Measurements from ENCODE around the gene IFITM5. TPM values are rescaled to one million over a fixed set of nuclear protein-coding genes. Genes with fewer than 3 reads are reported as not detected.

The IFITM5 gene
- polyA plus RNA-seq, 1 donor from 2014 or later = not detected

DNA sequence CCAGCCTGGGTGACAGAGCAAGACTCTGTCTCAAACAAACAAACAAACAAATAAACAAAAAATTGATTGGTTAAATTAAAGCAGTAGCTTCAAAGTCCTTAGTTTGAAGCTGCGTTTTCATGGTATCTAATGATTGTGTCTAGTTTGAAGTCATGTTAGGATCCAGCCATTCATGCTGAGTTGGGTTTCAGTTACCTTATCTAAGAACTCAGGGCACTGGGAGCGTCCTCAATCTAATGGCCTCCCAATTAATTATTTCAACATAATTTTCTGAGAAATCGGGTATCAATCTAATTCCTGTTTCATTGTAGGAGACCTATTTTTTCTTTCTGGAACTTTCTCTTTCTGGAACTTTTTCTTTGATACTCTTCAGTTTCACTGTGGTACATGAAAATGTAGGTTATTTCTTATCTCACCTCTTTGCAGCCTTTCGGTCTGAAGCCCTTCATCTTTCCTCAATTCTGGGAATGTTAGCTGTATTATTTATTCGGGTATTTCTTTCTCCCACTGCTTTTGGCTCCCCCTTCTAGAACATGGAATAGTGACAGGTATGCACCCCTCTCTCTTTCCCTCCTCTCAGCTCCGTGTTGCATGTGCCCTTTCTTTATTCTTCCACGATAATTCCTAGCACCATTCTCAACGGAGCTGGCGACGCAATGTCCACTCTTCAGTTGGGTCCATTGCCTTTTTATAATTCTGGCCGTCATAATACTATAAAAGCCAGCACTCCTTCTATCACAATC is 45.7 kb upstream of the IFITM5 start:
- Histone ChIP-seq H3K36me3 (ENCODE audit: insufficient read depth, low read length) (no peaks in the 10 kb centered on the region), H2AFZ (ENCODE audit: low read depth, low read length) (no peak overlapping the region), H3K4me2 (ENCODE audit: low read length) (no peak overlapping the region), H3K27ac (ENCODE audit: low read length) (no peak overlapping the region), H3K9me3 (ENCODE audit: low read length) (no peaks in the 10 kb centered on the region), H3F3A (ENCODE audit: insufficient read depth, low read length, poor library complexity, severe bottlenecking) (no peaks in the 10 kb centered on the region), H4K20me1 (ENCODE audit: insufficient read depth) (no peaks in the 10 kb centered on the region), H3K9me2 (ENCODE audit: insufficient read depth, low read length) (no peaks in the 10 kb centered on the region), H3K9ac (ENCODE audit: low read length) (no peak overlapping the region), H3K4me3 (ENCODE audit: low read length) (no peak overlapping the region), H3K27me3 (ENCODE audit: insufficient read depth, low read depth, low read length) (no peaks in the 10 kb centered on the region), H3K79me2 (replicated peaks; ENCODE audit: insufficient read depth, low read length) (no peaks in the 10 kb centered on the region)
- TF ChIP-seq EP300 (conservative IDR thresholded peaks at IDR 0.05; ENCODE audit: poor library complexity, severe bottlenecking) (no peak), EZH2 (IDR thresholded peaks at IDR 0.05; ENCODE audit: borderline replicate concordance, insufficient read depth, low read length, poor library complexity, severe bottlenecking) (no peak), MXI1 (conservative IDR thresholded peaks at IDR 0.05; ENCODE audit: poor library complexity, severe bottlenecking) (no peak), RAD21 (conservative IDR thresholded peaks at IDR 0.05) (no peak), SMC3 (conservative IDR thresholded peaks at IDR 0.05; ENCODE audit: poor library complexity) (no peak), POLR2AphosphoS5 (IDR thresholded peaks at IDR 0.05) (no peak), TAF1 (IDR thresholded peaks at IDR 0.05; ENCODE audit: low read depth) (no peak)
- TF ChIP-seq, protein P1, sequence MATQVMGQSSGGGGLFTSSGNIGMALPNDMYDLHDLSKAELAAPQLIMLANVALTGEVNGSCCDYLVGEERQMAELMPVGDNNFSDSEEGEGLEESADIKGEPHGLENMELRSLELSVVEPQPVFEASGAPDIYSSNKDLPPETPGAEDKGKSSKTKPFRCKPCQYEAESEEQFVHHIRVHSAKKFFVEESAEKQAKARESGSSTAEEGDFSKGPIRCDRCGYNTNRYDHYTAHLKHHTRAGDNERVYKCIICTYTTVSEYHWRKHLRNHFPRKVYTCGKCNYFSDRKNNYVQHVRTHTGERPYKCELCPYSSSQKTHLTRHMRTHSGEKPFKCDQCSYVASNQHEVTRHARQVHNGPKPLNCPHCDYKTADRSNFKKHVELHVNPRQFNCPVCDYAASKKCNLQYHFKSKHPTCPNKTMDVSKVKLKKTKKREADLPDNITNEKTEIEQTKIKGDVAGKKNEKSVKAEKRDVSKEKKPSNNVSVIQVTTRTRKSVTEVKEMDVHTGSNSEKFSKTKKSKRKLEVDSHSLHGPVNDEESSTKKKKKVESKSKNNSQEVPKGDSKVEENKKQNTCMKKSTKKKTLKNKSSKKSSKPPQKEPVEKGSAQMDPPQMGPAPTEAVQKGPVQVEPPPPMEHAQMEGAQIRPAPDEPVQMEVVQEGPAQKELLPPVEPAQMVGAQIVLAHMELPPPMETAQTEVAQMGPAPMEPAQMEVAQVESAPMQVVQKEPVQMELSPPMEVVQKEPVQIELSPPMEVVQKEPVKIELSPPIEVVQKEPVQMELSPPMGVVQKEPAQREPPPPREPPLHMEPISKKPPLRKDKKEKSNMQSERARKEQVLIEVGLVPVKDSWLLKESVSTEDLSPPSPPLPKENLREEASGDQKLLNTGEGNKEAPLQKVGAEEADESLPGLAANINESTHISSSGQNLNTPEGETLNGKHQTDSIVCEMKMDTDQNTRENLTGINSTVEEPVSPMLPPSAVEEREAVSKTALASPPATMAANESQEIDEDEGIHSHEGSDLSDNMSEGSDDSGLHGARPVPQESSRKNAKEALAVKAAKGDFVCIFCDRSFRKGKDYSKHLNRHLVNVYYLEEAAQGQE (IDR thresholded peaks at IDR 0.05; ENCODE audit: borderline replicate concordance) = no peak

DNA sequence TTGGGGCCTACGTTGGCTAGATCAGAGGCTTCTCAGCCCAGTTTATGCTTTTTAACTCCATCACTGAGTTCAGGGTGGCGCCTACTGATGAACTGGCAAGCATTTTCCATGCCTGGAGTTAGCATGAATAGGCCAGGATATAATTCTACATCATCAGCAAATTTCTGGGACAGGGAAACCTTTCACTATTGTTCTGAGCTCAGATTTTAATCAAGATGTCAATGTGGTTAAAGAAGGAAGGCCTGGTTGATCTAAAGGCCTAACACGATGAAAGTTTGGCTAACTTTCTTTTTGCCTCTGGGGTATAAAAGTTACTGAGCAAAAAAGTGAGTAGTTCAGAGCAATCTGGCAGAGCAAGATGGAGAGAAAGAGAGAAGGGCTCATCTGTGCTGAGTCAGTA is 43.0 kb upstream of the IFITM5 start:
- no peak overlapping the region for H3K4me2 ChIP-seq (ENCODE audit: low read length)
- no peak overlapping the region for H3K27ac ChIP-seq (ENCODE audit: low read length)
- H3F3A ChIP-seq (ENCODE audit: insufficient read depth, low read length, poor library complexity, severe bottlenecking) = no peaks in the 10 kb centered on the region
- H3K4me3 ChIP-seq (ENCODE audit: low read length) = no peak overlapping the region
- H3K79me2 ChIP-seq (replicated peaks; ENCODE audit: insufficient read depth, low read length) = no peaks in the 10 kb centered on the region
- H3K36me3 ChIP-seq (ENCODE audit: insufficient read depth, low read length) = no peaks in the 10 kb centered on the region
- no peak for TF ChIP-seq TAF1 (IDR thresholded peaks at IDR 0.05; ENCODE audit: low read depth)
- TF ChIP-seq MXI1 (conservative IDR thresholded peaks at IDR 0.05; ENCODE audit: poor library complexity, severe bottlenecking) = no peak
- TF ChIP-seq SMC3 (conservative IDR thresholded peaks at IDR 0.05; ENCODE audit: poor library complexity) = no peak
- TF ChIP-seq POLR2AphosphoS5 (IDR thresholded peaks at IDR 0.05) = no peak
- no peak for TF ChIP-seq EP300 (conservative IDR thresholded peaks at IDR 0.05; ENCODE audit: poor library complexity, severe bottlenecking)
- TF ChIP-seq, protein P2, sequence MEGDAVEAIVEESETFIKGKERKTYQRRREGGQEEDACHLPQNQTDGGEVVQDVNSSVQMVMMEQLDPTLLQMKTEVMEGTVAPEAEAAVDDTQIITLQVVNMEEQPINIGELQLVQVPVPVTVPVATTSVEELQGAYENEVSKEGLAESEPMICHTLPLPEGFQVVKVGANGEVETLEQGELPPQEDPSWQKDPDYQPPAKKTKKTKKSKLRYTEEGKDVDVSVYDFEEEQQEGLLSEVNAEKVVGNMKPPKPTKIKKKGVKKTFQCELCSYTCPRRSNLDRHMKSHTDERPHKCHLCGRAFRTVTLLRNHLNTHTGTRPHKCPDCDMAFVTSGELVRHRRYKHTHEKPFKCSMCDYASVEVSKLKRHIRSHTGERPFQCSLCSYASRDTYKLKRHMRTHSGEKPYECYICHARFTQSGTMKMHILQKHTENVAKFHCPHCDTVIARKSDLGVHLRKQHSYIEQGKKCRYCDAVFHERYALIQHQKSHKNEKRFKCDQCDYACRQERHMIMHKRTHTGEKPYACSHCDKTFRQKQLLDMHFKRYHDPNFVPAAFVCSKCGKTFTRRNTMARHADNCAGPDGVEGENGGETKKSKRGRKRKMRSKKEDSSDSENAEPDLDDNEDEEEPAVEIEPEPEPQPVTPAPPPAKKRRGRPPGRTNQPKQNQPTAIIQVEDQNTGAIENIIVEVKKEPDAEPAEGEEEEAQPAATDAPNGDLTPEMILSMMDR (IDR thresholded peaks at IDR 0.05; ENCODE audit: poor library complexity, severe bottlenecking) = no peak
- no peak for TF ChIP-seq RAD21 (conservative IDR thresholded peaks at IDR 0.05)
- TF ChIP-seq, protein P1 (IDR thresholded peaks at IDR 0.05; ENCODE audit: borderline replicate concordance) = no peak
- no peak for TF ChIP-seq EZH2 (IDR thresholded peaks at IDR 0.05; ENCODE audit: borderline replicate concordance, insufficient read depth, low read length, poor library complexity, severe bottlenecking)
- no peak overlapping the region for H2AFZ ChIP-seq (ENCODE audit: low read depth, low read length)
- no peaks in the 10 kb centered on the region for H3K27me3 ChIP-seq (ENCODE audit: insufficient read depth, low read depth, low read length)
- no peaks in the 10 kb centered on the region for H3K9me3 ChIP-seq (ENCODE audit: low read length)
- H4K20me1 ChIP-seq (ENCODE audit: insufficient read depth) = no peaks in the 10 kb centered on the region
- no peaks in the 10 kb centered on the region for H3K9me2 ChIP-seq (ENCODE audit: insufficient read depth, low read length)
- no peak overlapping the region for H3K9ac ChIP-seq (ENCODE audit: low read length)
